ENCODE measurements around the gene FUBP3.

Gene FUBP3, protein sequence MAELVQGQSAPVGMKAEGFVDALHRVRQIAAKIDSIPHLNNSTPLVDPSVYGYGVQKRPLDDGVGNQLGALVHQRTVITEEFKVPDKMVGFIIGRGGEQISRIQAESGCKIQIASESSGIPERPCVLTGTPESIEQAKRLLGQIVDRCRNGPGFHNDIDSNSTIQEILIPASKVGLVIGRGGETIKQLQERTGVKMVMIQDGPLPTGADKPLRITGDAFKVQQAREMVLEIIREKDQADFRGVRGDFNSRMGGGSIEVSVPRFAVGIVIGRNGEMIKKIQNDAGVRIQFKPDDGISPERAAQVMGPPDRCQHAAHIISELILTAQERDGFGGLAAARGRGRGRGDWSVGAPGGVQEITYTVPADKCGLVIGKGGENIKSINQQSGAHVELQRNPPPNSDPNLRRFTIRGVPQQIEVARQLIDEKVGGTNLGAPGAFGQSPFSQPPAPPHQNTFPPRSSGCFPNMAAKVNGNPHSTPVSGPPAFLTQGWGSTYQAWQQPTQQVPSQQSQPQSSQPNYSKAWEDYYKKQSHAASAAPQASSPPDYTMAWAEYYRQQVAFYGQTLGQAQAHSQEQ

DNA sequence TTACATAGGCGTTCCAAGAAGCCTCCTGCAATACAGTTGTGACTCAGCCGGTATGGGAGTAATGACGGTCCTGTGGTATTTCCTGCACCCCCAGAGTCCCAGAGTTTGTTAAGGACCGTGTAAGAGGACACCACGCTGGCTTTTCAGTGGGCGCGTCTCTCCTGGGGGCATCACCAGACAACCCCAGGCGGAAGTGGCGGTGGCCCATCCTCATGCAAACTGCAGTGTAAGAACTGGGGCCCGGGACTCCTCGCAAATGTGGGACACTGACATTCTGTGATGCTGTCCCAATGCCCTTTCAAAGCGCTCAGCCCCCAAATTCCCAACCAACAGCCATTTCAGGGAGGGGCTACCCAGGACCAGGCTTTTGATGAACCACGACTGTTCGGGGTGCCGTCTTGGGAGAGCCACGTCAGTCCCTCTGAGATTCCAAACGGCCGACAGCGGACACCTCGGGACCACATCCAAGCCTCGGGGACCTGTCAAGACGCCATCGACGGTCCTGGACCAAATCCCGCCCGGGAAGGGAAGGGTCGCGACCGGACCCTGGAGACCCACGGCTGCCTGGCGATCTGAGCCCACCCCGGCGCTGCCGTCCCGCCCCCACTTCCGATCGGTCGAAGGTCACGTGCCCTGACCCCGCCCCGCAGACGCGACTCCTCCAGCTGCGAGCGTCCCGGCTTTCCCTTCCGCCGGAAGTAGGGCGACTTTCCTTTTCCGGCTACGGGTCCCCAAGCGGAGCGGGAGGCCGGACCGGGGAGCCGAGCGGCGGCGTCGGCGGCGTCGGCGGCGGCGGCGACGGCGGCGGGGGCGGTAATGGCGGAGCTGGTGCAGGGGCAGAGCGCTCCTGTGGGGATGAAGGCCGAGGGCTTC is at the start of gene FUBP3:
Gene FUBP3 (plus strand): TSS at position 713 of the 873 bp plus-strand sequence. CDS start 104 bp downstream, at position 817.
- peak; percentile 40 to 95 (median 89) for DNase-seq

DNA sequence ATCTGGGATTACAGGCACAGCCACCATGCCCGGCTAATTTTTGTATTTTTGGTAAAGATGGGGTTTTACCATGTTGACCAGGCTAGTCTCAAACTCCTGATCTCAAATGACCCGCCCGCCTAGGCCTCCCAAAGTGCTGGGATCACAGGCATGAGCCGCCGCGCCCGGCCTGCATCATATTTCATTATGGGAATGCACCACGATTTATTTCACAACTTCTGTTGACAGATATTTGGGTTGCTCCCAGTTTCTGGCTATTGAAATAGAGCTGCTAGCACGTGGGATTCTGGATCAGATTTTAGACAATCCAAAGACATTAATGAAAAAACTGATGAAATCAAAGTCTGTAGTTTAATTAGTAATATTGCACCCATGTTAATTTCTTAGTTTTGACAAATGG is 48.4 kb upstream of the FUBP3 start:
- no peak for DNase-seq

DNA sequence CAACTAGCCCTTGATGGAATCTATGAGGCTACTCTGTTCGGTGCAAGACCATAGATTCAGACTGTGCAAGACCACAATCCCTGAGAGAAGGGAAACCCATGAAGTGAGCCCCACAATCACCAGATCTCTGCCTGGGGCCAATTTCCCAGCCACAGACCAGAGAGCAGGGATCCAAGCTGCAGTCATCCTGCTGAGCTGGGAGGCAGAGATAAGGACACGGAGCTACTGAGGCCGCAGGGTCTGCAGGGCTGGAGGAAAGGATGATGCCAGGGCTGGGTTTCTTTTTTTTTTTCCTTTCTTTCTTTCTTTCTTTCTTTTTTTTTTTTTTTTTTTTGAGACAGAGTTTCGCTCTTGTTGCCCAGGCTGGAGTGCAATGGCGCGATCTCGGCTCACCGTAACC is 47.7 kb upstream of the FUBP3 start:
- no peak for DNase-seq

DNA sequence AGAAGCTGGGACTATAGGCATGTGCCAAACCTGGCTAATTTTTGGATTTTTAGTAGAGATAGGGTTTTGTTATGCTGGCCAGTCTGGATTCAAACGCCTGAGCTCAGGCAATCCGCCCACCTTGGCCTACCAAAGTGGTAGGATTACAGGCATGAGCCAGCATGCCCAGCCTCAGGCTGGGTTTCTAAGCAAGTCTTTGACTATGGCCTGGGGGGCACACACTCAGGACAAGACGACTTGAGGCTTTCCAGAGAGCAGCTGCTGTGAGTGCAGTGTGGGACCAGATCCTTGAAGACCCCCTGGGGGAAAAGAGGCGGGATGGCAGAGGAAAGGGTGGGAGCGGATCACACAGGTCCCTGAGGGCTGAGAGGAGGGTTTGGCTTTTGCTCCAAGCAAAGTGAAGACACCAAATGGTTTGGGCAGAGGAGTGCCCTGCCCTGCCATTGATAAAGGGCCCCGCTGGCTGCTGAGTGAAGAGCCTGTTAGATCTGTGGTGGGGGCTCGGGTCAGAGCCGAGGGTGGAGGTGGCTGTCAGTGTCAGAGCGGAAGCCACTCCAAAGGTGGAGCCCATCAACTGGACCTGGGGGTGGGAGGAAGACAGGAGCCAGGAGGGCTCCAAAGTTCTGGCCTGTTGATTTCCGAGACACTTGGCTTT is 46.8 kb upstream of the FUBP3 start:
- no peak for DNase-seq

DNA sequence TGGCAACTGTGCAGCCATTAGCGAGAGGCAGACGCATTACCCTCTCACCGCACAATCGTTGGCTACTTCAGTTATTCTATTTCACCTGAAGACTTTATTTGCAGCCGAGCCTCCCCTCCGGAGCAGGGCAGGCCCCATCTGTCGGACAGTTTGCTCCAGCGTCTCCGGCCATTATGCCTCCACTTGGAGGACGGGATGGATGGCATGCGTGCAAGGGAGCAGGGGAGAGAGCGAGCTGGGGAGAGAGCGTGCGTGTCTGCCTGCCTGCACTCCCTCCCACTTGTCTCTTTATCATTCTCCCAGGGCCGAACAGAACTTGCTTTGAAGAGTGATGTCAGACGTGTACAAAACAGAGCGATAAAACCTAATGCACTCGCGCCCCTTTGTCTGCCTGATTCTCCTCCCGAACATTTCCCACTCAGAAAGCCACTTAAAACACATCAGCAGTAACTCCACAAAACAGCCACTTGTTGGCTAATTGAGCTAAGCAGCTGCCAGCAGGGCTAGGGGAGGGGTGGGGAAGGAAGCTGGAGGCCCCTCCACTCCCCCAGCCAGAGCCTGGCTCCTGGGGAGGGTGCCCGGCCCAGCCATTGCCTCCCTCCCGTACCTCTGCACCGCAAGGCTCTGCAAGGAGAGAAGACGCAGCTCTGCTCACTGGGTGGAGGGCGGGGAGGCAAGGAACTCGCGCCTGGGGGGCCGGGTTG is 43.4 kb upstream of the FUBP3 start:
- peak in 1 of 14 donors; percentile 17 for DNase-seq

DNA sequence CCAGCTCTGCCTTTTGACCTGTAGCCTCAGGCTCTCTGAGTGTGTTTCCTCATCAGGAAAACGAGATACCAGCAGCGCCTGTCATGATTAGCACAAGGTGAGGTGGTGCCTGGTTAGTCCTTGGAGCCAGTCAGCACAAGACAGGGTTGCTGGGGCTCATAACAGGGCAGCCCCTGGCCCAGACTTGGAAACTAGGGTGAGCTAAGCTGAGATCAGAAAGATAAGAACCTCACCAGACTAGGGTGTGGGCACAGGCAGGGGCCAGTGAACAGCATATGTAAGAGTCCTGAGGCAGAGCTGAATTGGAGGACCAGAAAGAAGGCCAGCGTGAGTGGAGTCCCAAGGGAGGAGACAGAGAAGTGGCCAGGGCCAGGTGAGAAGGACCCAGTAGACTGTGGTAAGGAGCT is 42.7 kb upstream of the FUBP3 start:
- DNase-seq: no peak

DNA sequence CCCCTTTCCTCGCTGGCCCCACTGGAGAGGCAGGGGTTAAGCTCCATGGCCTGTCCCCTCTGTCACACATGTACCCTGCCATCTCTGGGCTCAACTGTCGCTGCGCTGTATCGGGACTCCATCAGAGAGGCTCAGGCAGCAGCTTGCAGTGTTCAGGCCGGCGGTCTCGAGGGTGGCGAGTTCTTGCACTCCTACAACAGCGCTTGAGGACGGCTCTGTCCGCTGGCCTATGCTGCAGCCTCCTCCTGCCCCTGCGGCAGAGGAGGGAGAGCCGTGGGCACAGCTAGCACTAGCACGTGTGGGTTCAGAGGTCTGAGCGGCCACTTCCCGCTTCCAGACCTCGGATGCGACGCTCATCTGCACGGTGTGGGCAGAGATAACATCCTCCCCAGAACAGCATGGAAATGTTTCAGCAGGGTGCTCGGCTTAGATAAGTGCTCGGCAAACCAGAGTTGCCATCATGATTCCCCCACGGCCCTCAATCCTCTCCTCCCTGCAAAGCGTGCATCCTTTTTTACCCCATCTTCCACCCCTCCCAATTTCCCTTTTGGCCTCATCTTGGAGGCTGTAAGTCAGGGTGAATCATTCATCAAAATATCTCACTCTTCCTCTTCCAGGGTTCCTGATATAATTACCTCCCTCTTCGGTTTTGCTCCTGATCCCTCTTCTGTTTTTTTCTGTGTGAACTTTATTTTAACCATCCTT is 41.9 kb upstream of the FUBP3 start:
- no peak for DNase-seq

DNA sequence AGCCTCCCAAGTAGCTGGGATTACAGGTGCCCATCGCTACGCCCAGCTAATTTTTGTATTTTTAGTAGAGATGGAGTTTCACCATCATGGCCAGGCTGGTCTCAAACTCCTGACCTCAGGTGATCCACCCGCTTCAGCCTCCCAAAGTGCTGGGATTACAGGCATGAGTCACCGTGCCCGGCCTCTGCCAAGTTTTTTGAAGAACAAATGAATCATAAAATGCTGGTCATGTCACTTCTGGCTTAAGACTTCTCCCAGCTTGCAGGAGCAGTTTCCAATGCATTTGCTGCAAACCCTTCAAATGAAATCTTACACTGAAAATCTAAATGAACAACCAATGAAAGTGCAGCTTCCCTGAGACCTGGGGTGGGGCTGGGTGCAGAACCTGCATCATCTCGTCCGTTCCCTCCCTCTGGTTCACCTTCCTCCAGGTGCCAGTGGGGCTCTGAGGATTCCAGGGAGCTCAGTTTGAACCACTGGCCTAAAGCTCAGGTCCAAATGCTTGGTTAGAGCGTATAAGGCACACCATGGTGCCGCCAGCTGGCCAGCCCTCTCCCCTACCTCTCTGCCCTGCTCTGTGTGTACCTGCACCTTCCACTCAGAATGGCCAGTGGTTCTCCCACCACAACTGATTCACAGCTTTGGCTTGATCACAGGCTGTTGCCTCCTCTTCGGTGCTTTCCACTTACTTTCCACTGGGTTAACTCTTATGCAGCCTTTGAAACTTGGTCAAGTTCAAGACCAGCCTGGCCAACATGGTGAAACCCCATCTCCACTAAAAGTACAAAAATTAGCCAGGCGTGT is 39.8 kb upstream of the FUBP3 start:
- no peak for DNase-seq

DNA sequence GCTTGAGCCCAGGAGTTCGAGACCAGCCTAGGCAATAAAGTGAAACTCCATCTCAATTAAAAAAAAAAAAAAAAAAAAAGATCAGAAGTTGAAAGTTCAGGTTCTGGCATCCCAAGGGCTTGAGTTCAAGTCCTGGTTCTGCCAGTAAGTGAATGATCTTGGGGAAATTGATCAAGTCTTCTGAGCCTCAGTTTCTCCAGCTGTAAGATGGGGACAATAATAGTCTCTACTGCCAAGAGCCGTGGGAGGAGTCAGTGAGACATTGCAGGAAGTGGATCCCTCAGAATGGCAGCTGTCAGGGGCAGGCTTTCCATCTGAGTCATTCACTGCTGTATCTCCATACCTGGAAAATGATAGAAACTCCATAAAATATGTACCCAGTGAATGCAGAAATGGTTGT is 37.8 kb upstream of the FUBP3 start:
- no peak for DNase-seq

DNA sequence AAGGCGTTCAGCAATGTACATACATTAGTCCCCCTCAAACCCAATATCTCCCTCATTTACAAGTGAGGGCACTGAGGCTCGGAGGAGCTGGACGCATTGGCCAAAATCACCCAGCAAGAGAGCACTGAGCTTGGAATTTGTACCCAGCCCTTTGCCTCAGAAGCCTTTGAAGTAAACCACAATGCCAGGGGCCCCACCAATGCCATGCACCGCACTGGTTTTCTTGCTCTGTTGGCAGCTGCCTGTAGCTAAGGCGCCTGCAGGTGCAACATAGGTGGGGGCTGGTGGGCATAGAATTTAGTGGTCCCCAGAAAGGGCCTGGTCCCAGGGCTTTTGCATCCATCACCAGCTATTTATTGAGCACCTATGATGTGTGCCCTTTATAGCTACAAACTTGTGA is 37.3 kb upstream of the FUBP3 start:
- DNase-seq: no peak

DNA sequence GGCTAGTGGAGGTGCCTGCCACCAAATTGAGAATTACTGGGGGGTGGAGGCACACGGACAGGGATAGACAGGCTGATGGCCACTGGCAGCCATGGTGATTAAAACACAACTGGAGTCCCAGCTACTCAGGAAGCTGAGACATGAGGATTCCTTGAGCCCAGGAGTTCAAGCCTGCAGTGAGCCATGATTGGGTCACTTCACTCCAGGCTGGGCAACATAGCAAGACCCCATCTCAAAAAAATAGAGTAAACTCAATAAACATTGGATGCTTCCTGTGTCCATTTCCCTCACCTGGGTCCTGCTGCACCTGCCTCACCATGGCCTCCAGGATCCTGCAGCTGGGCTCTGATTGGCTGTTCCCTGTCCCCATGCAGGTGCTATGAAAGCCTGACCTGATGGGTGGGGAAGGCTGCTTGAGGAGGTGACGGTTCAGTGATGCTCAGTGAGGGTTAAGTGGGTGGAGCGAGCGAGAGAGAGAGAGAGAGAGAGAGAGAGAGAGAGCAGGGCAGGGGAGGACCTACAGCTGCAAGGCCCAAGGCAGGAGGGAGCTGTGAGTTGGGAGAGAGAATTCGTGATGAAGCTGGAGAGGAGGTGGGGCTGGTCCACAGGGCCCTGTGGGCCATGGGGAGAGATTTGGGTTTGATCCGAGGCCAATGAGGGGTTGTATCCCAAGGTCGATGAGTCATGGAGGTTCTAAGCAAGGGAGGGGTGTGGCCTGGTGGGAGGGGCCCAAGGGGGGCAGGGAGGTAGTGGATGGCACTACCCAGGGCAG is 36.7 kb upstream of the FUBP3 start:
- no peak for DNase-seq

DNA sequence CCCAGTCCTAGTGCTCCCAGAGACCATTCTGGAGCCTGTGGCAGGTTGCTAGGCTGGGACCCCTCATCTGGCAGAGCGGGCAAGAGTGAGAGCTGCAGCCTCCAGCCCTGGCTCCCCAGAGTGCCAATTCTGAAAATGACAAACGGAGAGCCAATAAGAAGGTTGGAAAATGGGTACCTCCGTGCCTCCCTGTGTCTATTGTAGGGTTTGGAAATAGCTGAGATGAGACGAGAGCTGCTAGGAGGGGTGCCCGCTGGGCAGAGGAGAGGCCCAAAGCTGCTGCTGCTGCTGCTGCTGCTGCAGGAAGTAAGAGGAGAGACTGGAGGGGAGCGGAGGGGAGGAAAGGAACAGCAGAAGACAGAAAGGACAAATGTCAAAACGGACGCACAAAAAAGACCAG is 36.0 kb upstream of the FUBP3 start:
- DNase-seq: no peak

DNA sequence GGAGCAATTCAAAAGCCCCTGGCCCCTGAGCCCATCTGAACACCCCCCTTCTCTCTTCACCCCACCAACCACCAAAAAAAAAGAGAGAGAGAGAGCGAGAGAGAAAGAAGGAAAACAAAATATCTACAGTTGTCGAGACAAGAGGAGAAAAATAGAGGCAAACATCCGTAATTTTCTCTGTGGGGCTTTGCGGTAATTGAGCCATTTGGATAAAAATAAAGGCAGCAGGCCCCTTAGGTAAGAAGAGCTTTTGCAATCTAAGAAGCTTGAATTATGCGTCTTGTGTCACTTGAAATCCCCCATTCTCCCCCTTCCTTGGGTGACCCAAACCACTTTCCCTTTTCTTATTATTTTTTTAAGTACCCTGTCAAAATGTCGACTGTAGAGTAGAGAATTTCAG is 35.5 kb upstream of the FUBP3 start:
- DNase-seq: no peak

DNA sequence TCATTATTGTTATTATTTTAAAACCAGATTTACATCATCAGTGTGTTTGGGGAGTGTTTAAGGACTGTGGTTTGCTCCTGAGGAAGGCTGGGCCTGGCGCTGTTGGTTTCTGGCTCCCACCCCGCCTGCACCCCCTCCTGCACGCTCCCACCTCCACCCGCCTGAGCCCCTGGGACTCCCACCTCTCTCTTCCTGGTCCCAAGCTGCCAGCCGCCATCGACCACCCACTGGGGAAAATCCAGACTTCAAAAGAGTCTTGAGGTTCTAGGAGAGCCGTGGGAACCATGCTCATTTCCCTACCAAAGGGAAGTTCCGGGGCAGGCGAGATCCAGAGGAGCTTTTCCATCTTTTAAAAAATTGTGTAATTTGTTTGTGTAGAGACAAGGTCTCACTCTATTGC is 35.0 kb upstream of the FUBP3 start:
- DNase-seq: no peak

DNA sequence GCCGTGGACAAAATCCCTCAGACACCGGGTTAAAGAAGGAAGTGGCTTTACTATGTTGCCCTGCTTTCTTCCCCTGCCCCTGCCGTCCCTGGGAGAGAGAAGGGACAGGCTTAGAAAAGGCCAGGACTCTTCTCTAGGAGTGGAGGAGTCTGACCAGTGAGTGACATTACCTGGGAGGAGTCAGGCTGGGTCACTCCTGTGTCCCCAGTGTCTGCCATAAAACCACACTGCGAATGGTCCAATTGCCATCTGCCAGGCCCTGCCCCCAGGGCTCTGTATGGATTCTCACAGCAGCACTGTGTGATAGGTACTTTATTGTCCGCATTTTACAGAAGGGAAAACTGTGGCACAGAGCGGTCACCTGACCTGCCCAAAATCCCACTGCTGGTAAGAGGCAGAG is 31.3 kb upstream of the FUBP3 start:
- no peak for DNase-seq

DNA sequence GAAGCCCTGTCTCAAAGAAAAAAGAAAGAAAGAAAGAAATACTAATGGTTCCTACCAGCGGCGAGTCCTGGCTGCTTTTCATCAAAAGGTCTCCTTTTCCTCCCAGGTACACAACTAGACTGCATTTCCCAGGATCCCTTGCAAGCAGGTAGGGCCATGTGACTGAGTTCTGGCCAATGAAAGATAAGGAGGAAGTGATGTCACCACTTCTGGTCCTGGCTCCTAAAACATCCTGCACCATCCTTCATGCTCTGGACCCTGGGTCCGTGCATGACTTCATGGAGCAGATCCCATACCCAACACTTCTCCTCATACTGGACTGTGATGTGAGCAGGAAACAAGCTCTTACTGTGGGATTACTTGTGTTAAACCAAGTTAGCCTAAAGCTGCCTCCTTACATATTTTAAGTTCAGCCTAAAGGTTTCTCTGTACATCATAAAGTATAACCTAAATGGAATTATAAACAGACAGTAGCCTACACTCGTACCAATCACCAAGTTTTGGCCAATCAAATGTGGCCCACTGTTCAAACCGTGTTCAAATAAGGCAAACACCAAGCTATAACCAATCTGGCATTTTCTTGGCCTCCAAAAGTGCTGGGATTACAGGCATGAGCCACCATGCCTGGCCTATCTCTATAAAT is 30.2 kb upstream of the FUBP3 start:
- no peak for DNase-seq

DNA sequence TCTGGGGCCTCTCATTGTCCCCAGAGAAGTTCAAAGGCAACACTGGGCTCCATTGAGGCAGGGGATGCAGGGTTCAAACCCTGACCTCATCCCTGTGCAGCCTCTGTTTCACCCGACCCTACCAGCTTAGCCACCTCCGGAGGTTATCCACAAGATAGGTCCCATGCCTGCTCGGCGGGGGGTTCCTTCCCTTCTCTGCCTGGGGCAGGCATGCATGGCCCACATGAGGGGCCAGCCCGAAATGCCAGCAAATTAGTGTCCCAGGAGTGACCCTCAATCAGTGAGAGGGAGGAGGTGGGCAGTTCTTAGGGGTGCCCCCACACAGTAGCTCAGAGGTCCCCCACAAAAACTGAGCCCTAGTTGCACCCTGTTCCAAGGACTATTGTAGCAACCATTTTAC is 24.8 kb upstream of the FUBP3 start:
- DNase-seq: no peak

DNA sequence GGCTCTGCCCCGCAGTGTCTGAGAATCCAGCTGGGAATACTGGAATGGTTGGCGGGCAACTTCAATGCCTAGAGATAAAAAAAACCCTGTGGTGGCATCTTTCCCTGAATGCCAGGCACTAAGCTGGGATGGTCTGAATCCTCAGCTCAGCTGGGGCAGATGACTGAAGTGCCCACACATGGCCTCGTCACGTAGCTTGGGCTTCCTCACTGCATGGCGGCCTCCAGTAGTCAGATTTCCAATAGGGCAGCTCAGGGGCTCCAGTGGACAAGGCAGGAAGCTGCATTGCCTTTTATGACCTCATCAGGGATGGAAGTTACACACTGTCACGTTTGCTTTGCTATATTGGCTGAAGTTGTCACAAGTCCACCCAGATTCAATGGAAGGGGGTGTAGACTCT is 24.3 kb upstream of the FUBP3 start:
- DNase-seq: no peak

DNA sequence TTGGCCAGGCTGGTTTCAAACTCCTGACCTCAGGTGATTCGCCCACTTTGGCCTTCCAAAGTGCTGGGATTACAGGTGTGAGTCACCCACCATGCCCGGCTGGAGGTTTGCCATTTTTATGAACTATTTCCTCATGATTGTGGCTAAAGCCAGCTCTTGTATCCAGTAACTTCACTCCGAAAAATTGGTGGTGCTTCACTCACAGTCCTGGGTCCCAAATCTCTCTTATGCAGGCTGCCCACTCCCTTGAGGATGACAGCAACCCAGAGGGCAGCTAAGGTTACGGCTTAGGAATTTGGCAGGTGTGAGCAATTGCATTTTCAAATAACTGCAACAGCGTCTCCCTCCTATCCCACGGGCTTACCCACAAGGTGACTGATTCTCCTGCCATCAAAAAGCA is 23.4 kb upstream of the FUBP3 start:
- DNase-seq: no peak
